Small intestine (tissue), 7 donors: ENCODE results near the gene TEX30. TPM values are rescaled to one million over a fixed set of nuclear protein-coding genes. Genes with fewer than 3 reads are reported as not detected.

Experiments used
- DNase-seq, 2 donors: peaks; one replicate each; pipeline versions ENCODE4 v3.0.0 to v3.0.0-alpha.2; 2013
- FAIRE-seq: peaks from 2 replicates; lab custom pipeline; 2012; peaks lifted over from hg19 to GRCh38; lab: Jason Lieb, UNC
- H3K27ac ChIP-seq, 3 donors: one replicate each; pipeline ENCODE4 v1.5.1; 2013; ENCODE audit warnings: low read length in 2 of 3, mild to moderate bottlenecking in 2 of 3, control low read depth in 1 of 3, inconsistent platforms in 1 of 3, low read depth in 1 of 3, moderate library complexity in 1 of 3
- H3K27me3 ChIP-seq, 3 donors: one replicate each; pipeline ENCODE4 v1.6.1; 2013; ENCODE audit warnings: low read length in 3 of 3, inconsistent platforms in 1 of 3; ENCODE audit not compliant: control insufficient read depth in 3 of 3, insufficient read depth in 3 of 3
- H3K36me3 ChIP-seq, 3 donors: one replicate each; pipeline ENCODE4 v1.6.1; 2013; ENCODE audit warnings: low read length in 3 of 3, inconsistent platforms in 1 of 3, low read depth in 1 of 3, mild to moderate bottlenecking in 1 of 3, moderate library complexity in 1 of 3; ENCODE audit not compliant: control insufficient read depth in 3 of 3, insufficient read depth in 2 of 3
- H3K4me1 ChIP-seq, 3 donors: one replicate each; pipeline ENCODE4 v1.6.1; 2013; ENCODE audit warnings: low read length in 2 of 3, inconsistent platforms in 1 of 3, low read depth in 1 of 3, mild to moderate bottlenecking in 1 of 3, moderate library complexity in 1 of 3; ENCODE audit not compliant: control insufficient read depth in 3 of 3, insufficient read depth in 2 of 3
- H3K4me3 ChIP-seq, 3 donors: one replicate each; pipeline ENCODE4 v1.5.1; 2013; ENCODE audit warnings: low read length in 3 of 3, control low read depth in 1 of 3, inconsistent platforms in 1 of 3, low read depth in 1 of 3, mild to moderate bottlenecking in 1 of 3, moderate library complexity in 1 of 3
- H3K9me3 ChIP-seq, 2 donors: one replicate each; pipeline ENCODE4 v1.6.1; 2013; ENCODE audit warnings: low read depth in 1 of 2, low read length in 1 of 2; ENCODE audit not compliant: control insufficient read depth in 2 of 2, insufficient read depth in 1 of 2
- WGBS, 3 donors: extraction: QIAGEN DNeasy Blood & Tissue Kit; methylation state at CpG; one replicate each; pipeline ENCODE4 v1.1.7; 2013; 5-methylcytosine and 5-hydroxymethylcytosine counted together
- polyA plus RNA-seq, 4 donors: library from polyadenylated mRNA; stranded (reverse) in 3 of 4; unstranded in 1 of 4; fragments of 200-250 nt in 3 of 4; fragments of 120-200 nt in 1 of 4; gene quantifications; one replicate each; pipeline versions ENCODE4 v1.2.1 to v1.2.3, GENCODE V29; 2013
- donor health status: healthy with polysubstance abuse.
- donor health status: control.
- donor health status: control.
- donor health status: Bipolar disorder and iron deficiency.
- donor health status: healthy.

TEX30 gene
- polyA plus RNA-seq, 4 donors, result 8.0 to 15.5 (median 9.8) TPM

DNA sequence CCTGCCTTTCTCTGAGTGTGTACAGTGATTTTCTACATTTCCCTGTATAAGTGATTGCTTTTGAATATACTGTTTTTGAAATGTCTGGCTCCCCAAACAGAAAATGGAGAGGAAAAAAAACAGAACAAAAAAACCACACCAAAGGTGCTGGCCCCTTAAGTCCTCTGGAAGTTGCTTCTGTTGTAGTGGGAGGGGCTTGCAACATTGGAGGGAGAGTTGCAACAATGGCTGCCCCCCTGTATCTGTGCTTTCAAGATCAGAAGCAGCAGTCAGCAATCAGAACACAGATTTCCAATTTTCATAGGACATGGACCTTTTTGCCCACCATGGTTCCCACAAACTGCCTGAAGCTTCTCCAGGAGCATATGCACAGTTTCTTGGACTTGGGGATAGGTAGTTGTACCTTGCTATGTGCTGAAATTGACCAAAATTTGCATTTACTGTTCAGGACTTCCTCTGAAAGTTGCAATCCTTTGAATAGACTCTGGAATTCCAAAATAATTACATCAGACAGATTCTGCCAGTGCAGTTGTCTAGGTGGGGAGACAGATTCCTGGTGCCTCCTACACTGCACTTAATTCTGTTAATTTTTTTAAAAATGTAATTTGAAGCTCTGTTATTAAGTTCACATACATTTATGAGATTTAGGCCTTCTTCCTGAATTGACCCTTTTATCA is 39.2 kb upstream of the TEX30 start:
- no peak overlapping the region for H3K27ac ChIP-seq
- H3K27me3 ChIP-seq, result no peaks in the 10 kb centered on the region
- no peak overlapping the region for H3K4me3 ChIP-seq
- no peak for DNase-seq
- peaks cover 0 to 3% (median 0%) of the 10 kb centered on the region in 3 donors for H3K4me1 ChIP-seq
- H3K9me3 ChIP-seq, result peaks cover 0 to 9% of the 10 kb centered on the region in 2 donors
- FAIRE-seq, result no peak
- H3K36me3 ChIP-seq, result peaks cover 0 to 7% (median 3%) of the 10 kb centered on the region in 3 donors

DNA sequence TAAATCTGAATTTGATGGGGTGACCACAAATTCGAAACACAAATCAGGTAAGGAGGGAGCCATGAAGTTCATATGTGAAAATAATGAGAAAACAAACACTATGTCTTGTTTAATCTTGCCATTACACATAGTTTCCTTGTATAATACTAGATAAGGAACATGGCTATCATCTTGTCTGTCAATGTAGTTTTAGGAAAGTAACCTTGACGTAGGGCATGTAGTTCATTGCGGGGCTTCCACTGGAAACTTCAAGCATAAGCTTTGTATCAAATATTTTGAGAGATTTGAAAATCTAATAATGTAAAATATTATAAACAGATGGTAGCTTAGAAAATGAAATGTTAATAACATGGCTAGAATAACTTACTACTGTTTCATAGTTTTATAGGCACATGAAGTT is 34.1 kb upstream of the TEX30 start:
- H3K27ac ChIP-seq, result no peak overlapping the region
- H3K4me1 ChIP-seq, result no peaks in the 10 kb centered on the region
- FAIRE-seq (no peak), DNase-seq (no peak)
- no peaks in the 10 kb centered on the region for H3K27me3 ChIP-seq
- H3K36me3 ChIP-seq, result peaks cover 0 to 14% (median 3%) of the 10 kb centered on the region in 3 donors
- H3K9me3 ChIP-seq, result peaks cover 0 to 9% of the 10 kb centered on the region in 2 donors
- 95 to 98% (median 95%) methylated on average over 3 of the region's 3 CpGs for WGBS, 3 donors
- no peak overlapping the region for H3K4me3 ChIP-seq

DNA sequence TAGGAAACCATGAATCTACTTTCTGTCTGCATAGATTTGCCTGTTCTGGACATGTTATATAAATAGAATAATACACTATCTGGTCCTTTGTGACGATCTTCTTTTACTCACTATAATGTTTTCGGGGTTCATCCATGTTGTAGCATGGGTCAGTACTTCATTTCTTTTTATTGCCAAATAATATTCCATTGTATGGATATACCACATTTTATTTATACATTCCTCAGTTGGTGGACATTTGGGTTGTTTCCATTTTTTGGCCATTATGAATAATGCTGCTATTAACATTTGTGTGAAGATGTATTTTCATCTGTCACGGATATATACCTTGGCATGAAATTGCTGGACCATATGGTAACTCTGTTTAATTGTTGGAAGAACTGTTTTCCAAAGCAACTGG is 32.1 kb upstream of the TEX30 start:
- Histone ChIP-seq H3K36me3 (peaks cover 0 to 12% (median under 1%) of the 10 kb centered on the region in 3 donors), H3K27ac (no peak overlapping the region), H3K9me3 (peaks cover 0 to 2% of the 10 kb centered on the region in 2 donors), H3K4me1 (peaks cover 0 to 5% (median 0%) of the 10 kb centered on the region in 3 donors), H3K4me3 (no peak overlapping the region), H3K27me3 (no peaks in the 10 kb centered on the region)
- WGBS, 3 donors, result 97 to 100% (median 97%) methylated on average over 3 of the region's 3 CpGs
- no peak for FAIRE-seq
- no peak for DNase-seq

DNA sequence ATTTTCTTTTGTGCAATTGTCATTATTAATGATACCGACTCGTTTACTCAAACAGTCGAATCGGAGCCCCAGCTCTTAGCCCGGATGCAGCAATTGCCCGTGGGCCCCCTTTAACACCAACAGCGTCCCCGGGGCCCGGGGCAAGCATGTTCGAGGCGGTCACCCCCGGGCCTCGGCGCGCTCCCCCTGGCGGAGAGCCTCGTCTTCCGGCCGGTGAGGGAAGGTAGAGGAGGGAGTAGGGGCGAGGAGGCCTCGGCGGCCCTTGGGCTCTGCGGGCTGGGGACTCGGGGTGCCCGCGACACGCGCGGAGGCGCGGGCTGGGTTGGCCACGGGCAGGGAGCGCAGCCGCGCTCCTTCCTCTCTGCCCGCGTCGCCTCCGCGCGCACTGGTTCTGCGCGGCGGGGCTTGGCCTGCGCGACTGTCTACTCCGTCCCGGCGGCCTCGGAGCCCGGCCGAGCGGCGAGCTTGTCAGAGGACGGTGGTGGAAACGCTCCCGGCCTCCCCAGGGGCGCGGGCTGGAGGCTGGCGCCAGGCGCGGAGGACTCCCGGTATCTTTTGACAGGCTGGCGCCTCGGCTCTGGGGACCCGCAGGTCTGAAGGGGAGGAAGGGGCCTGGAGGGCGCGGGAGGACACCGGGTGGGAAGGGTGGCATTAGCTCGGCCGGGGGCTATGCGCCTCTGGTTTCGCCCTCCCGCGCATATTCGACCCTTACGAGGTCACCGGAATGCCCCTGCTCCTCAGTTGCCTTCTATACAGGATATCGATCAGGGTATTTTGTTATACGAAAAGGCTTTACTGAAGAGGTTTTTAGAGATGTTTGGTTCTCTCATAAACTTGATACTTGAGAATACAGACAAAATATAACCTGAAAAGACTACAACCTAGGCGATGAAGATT is 26.8 kb upstream of the TEX30 start:
- Histone ChIP-seq H3K27me3 (no peaks in the 10 kb centered on the region), H3K4me3 (peak overlapping the region; percentile 76 to 95 (median 87)), H3K27ac (peak overlapping the region; percentile 61 to 85 (median 71)), H3K9me3 (no peaks in the 10 kb centered on the region), H3K36me3 (peaks cover 0 to 7% (median 0%) of the 10 kb centered on the region in 3 donors), H3K4me1 (peaks cover 0 to 7% (median 0%) of the 10 kb centered on the region in 3 donors)
- DNase-seq (peak; percentile 82 to 94), FAIRE-seq (no peak)
- 1 to 2% (median 1%) methylated on average over 65 to 81 of the region's 81 CpGs for WGBS, 3 donors

DNA sequence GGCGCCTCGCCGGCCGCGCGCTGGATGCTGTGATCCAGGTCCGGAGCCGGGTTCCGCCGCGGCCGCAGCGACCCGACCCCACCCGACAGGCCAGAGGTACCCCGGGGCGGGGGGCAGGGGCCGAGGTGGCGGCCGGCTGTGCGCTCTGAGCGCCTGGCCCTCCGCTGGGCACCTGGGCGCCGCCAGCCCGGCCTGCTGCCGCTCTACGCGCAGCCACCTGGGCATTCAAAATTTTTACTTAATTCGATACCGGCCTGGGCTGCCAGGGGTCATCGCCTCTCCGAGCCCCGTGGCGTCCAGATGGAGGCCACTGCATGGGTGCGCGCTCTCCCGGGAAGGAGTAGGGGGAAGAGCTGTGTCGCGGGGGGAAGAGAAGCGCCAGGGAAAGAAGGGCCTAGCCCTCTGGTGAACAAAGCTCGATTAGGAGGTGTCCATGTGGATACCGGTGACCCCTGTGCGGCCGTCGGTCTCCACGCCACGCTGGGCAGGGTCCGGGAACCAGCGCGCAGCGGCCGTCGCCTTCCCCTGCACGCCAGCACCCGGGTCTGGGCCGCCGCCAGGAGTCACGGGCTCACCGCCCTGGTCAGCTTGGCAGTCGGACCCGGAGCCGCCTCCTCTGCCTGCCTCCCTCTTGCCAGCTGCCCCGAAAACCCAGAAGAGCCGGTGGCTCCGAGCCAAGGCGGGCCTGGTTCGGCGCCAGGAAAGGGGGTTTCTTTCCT is 26.0 kb upstream of the TEX30 start:
- no peak for FAIRE-seq
- H3K9me3 ChIP-seq, result no peaks in the 10 kb centered on the region
- H3K4me1 ChIP-seq, result peaks cover 0 to 7% (median 0%) of the 10 kb centered on the region in 3 donors
- H3K27ac ChIP-seq, result peak overlapping the region in 2 of 3 donors; percentile 57 to 85
- DNase-seq, result peak in 1 of 2 donors; percentile 68
- H3K27me3 ChIP-seq, result no peaks in the 10 kb centered on the region
- peak overlapping the region; percentile 76 to 95 (median 87) for H3K4me3 ChIP-seq
- H3K36me3 ChIP-seq, result peaks cover 0 to 12% (median 0%) of the 10 kb centered on the region in 3 donors
- WGBS, 3 donors, result 0 to 1% (median 1%) methylated on average over 56 to 69 of the region's 69 CpGs

DNA sequence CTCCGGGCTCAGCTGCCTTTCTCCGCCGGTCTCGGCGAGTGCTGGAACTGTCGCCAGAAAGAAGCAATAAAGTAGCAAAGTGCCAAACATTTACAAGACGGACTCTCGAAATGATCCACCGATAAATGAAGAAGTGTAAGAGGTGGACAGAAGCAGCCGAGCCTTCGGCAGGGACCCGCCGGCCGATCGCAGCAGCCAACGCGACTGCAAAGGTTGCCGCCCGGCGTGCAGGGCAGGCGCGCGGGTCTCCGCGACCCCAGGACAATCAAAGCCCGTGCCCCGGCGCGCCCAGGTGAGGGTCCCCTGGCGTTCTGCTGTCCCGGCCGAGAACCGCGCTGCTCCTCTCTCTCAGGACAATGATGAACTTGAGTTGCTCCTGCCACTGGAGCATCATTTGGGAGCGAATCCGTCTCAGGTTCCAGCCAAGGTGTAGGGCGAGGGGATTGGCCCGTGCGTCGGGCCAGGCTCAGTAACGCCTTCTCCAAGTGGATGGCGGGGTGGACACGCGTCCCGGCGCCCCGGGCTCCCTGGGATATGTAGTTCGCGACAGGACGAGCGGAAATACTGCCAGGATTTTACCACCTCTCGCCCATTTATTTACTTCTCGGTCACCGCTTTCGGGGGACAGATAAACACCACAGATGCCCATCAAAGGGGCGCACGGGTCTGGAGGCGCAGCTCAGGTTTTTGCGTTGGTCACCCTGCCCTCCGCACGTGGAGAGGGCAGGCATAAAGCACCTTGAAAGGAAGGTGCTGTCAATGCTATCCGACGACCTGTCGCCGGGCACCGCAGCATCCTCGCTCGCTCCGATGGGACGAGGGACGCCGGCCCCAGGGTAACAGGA is 25.2 kb upstream of the TEX30 start, which contains the start of the genes BIVM and POGLUT2:
TSS of gene BIVM (plus strand) at position 539 of the 845 bp plus-strand sequence. CDS start 8,149 bp downstream, outside the sequence.
TSS of gene POGLUT2 (minus strand) at position 396 of the 845 bp plus-strand sequence. CDS start at position 90, 306 bp downstream.
- FAIRE-seq (no peak), DNase-seq (peak; percentile 93 to 96)
- no peaks in the 10 kb centered on the region for H3K9me3 ChIP-seq
- H3K4me1 ChIP-seq, result peaks cover 0 to 7% (median 0%) of the 10 kb centered on the region in 3 donors
- H3K36me3 ChIP-seq, result peaks cover 0 to 12% (median 0%) of the 10 kb centered on the region in 3 donors
- peak within 1 kb of the TSS in 2 of 3 donors; percentile 57 to 85 for H3K27ac ChIP-seq
- 0% methylated on average over 64 to 72 of the region's 72 CpGs for WGBS, 3 donors
- no peaks in the 10 kb centered on the region for H3K27me3 ChIP-seq
- peak within 1 kb of the TSS; percentile 76 to 95 (median 87) for H3K4me3 ChIP-seq

DNA sequence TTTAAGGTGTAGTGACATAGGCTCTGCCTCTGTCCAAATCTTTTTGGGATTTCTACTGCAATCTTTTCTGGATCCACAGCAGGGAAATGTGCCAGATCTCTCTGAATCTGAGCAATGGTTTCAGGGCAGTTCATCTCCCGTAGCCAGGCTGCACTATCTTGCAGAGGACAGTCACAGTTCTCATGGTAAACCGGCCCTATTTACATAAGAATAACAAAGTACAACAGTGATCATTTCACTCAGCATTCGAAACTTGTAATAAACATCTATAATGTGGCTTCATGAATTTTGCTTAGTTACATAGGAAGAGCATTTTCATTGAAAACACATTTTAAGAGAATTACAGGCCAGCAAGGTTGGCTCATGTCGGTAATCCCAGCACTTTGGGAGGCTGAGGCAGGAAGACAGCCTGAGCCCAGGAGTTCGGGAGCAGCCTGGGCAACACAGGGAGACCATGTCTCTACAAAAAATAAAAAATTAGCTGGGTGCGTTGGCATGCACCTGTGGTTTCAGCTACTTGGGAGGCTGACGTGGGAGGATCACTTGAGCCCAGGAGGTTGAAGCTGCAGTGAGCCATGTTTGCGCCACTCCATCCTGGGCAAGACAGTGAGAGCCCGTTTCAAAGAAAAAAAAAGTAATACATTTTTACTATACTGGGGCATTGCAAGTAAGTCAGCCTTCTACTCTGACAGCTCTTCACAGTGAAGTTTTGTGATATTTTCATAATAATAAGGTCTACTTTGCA is 20.2 kb upstream of the TEX30 start:
- Histone ChIP-seq H3K27ac (no peak overlapping the region), H3K36me3 (peaks cover 2 to 18% (median 2%) of the 10 kb centered on the region in 3 donors), H3K4me1 (peaks cover 0 to 2% (median 0%) of the 10 kb centered on the region in 3 donors), H3K4me3 (no peak overlapping the region), H3K9me3 (no peaks in the 10 kb centered on the region), H3K27me3 (no peaks in the 10 kb centered on the region)
- DNase-seq (no peak), FAIRE-seq (no peak)
- WGBS, 3 donors, result 90 to 95% (median 94%) methylated on average over 9 of the region's 9 CpGs
